ENCODE measurements around the gene RTN4R.

- TF ChIP-seq CTCF (IDR thresholded peaks at IDR 0.05) = no peak
- TF ChIP-seq POLR2A (IDR thresholded peaks at IDR 0.05) = no peak
- no peak for TF ChIP-seq POLR2AphosphoS5 (IDR thresholded peaks at IDR 0.05)
- no peak for TF ChIP-seq EP300 (IDR thresholded peaks at IDR 0.05; ENCODE audit: low read depth)
Measured at GRCh38 chr22:20212754-20213699, 55.1 kb downstream of the RTN4R start.
